Right cardiac atrium (tissue), 5 donors: Measurements from ENCODE around the gene C1orf232. TPM values are rescaled to one million over a fixed set of nuclear protein-coding genes. Genes with fewer than 3 reads are reported as not detected.

ENCODE experiments used
- ATAC-seq, 2 donors: fragments of 200-7000 bp; cut with Tn5 transposase; one replicate each; pipeline versions ENCODE4 v1.8.0 to v1.9.1; 2020; ENCODE audit warnings: moderate library complexity in 2 of 2, mild to moderate bottlenecking in 1 of 2
- DNase-seq, 3 donors: peaks; one replicate each; pipeline ENCODE4 v3.0.0-alpha.2; 2020
- H3K27ac ChIP-seq: one replicate; pipeline ENCODE4 v1.5.1; 2013; ENCODE audit warnings: mild to moderate bottlenecking, low read length, control low read depth, moderate library complexity
- H3K27me3 ChIP-seq: one replicate; pipeline ENCODE4 v1.6.1; 2013; ENCODE audit not compliant: control insufficient read depth, insufficient read depth
- H3K4me1 ChIP-seq: one replicate; pipeline ENCODE4 v1.6.1; 2013; ENCODE audit warnings: low read length; ENCODE audit not compliant: control insufficient read depth, insufficient read depth
- H3K4me3 ChIP-seq: one replicate; pipeline ENCODE4 v1.5.1; 2013; ENCODE audit warnings: low read length, control low read depth
- H3K9me3 ChIP-seq: one replicate; pipeline ENCODE4 v1.6.1; 2013; ENCODE audit warnings: low read length; ENCODE audit not compliant: control insufficient read depth
- WGBS: extraction: QIAGEN DNeasy Blood & Tissue Kit; methylation state at CpG from one replicate; pipeline ENCODE4 v1.1.7; 2013; 5-methylcytosine and 5-hydroxymethylcytosine counted together
- intact Hi-C, 4 donors: fragments of 100-400 bp; cut with DNase I; formaldehyde crosslinking; loops; one replicate each; pipeline versions ENCODE4 v1.11.0 to v1.14.0; 2022 to 2023
- polyA plus RNA-seq: library from polyadenylated mRNA; stranded (reverse); fragments of 200-250 nt; gene quantifications from one replicate; pipeline ENCODE4 v1.2.3, GENCODE V29; 2013
- total RNA-seq, 4 donors: library from RNA; stranded (reverse); fragmentation: NEBNext Ultra II Directional; extraction: Animal tissue kit (Norgen Biotek cat#: 25700); gene quantifications; one replicate each; pipeline ENCODE4 v1.2.1, GENCODE V29; 2021
- donor health status: healthy with polysubstance abuse.
- donor health status: DM: no; HTN: yes; CAD: no.
- donor health status: DM: no; HTN: no; CAD: no.
- donor health status: DM: no; HTN: yes; CAD: no; lungs with severe emphysema.
- donor health status: DM: yes; HTN: yes; CAD: no.

C1orf232 gene
- total and polyA plus RNA-seq, 5 donors, result not detected

GRCh38 chr1:26156285-26157038 is 12.3 kb downstream of the C1orf232 start:
- 17% methylated on average over 12 of the region's 12 CpGs for WGBS
- intact Hi-C loops, result loop anchor here in 2 of 4 donors (5.0 kb wide), 2 partner anchors 44 to 119 kb away; partner anchors contain the start of gene PDIK1L (in 1 of the 2)
- DNase-seq (peak; percentile 58 to 88 (median 88)), ATAC-seq (peak; percentile 12 to 38)
- no peaks in the 10 kb centered on the region for H3K27me3 ChIP-seq
- H3K4me1 ChIP-seq, result peaks cover 15% of the 10 kb centered on the region
- peak overlapping the region; percentile 46 for H3K4me3 ChIP-seq
- H3K27ac ChIP-seq, result peak overlapping the region; percentile 34
- no peaks in the 10 kb centered on the region for H3K9me3 ChIP-seq

GRCh38 chr1:26155370-26156284 is 13.1 kb downstream of the C1orf232 start:
- Histone ChIP-seq H3K27ac (peak overlapping the region; percentile 57), H3K27me3 (no peaks in the 10 kb centered on the region), H3K4me1 (peaks cover 15% of the 10 kb centered on the region), H3K4me3 (peak overlapping the region; percentile 46), H3K9me3 (no peaks in the 10 kb centered on the region)
- DNase-seq (peak in 1 of 3 donors; percentile 16), ATAC-seq (peak in 1 of 2 donors; percentile 42)
- intact Hi-C loops, result loop anchor here in 2 of 4 donors (5.0 kb wide), 2 partner anchors 43 to 118 kb away; partner anchors contain the start of gene PDIK1L (in 1 of the 2)
- 49% methylated on average over 21 of the region's 21 CpGs for WGBS

- H3K4me1 ChIP-seq, result peaks cover 15% of the 10 kb centered on the region
- 27% methylated on average over 9 of the region's 9 CpGs for WGBS
- ATAC-seq, result peak; percentile 50 to 74
- no peak overlapping the region for H3K4me3 ChIP-seq
- peak in 1 of 3 donors; percentile 72 for DNase-seq
- H3K27me3 ChIP-seq, result no peaks in the 10 kb centered on the region
- H3K27ac ChIP-seq, result peak overlapping the region; percentile 57
- intact Hi-C loops, result loop anchor here in 2 of 4 donors (5.0 kb wide), 2 partner anchors 42 to 117 kb away; partner anchors contain the start of gene PDIK1L (in 1 of the 2)
- no peaks in the 10 kb centered on the region for H3K9me3 ChIP-seq
These were observed 14.0 kb downstream of the C1orf232 start for GRCh38 chr1:26154750-26155149.

GRCh38 chr1:26153966-26154532 is 14.7 kb downstream of the C1orf232 start:
- no peak overlapping the region for H3K4me3 ChIP-seq
- peaks cover 12% of the 10 kb centered on the region for H3K4me1 ChIP-seq
- H3K27ac ChIP-seq, result no peak overlapping the region
- ATAC-seq (no peak), DNase-seq (no peak)
- intact Hi-C loops, result no loop called here
- 50% methylated on average over 5 of the region's 5 CpGs for WGBS
- H3K27me3 ChIP-seq, result no peaks in the 10 kb centered on the region
- no peaks in the 10 kb centered on the region for H3K9me3 ChIP-seq

GRCh38 chr1:26148887-26149286 is 19.9 kb downstream of the C1orf232 start:
- no peak for ATAC-seq
- intact Hi-C loops, result loop anchor here (5.0 to 10.0 kb wide), 5 partner anchors 42 to 117 kb away; no protein-coding TSS in a partner anchor
- H3K27ac ChIP-seq, result no peak overlapping the region
- no peak overlapping the region for H3K4me3 ChIP-seq
- H3K27me3 ChIP-seq, result no peaks in the 10 kb centered on the region
- H3K9me3 ChIP-seq, result no peaks in the 10 kb centered on the region
- H3K4me1 ChIP-seq, result no peaks in the 10 kb centered on the region
- no peak for DNase-seq

GRCh38 chr1:26145960-26146294 is 22.8 kb downstream of the C1orf232 start:
- no peak overlapping the region for H3K4me3 ChIP-seq
- ATAC-seq (no peak), DNase-seq (no peak)
- H3K9me3 ChIP-seq, result no peaks in the 10 kb centered on the region
- WGBS, result 50% methylated on average over 6 of the region's 6 CpGs
- no peaks in the 10 kb centered on the region for H3K4me1 ChIP-seq
- intact Hi-C loops, result loop anchor here (2.0 to 10.0 kb wide), 6 partner anchors 39 to 114 kb away; no protein-coding TSS in a partner anchor
- no peak overlapping the region for H3K27ac ChIP-seq
- H3K27me3 ChIP-seq, result no peaks in the 10 kb centered on the region

GRCh38 chr1:26145041-26145959 is 23.5 kb downstream of the C1orf232 start:
- 25% methylated on average over 19 of the region's 19 CpGs for WGBS

GRCh38 chr1:26142159-26142558 is 26.6 kb downstream of the C1orf232 start:
- WGBS, result 87% methylated on average over 8 of the region's 8 CpGs
- intact Hi-C loops, result loop anchor here in 1 of 4 donors (10.0 kb wide), 1 partner anchor 107 kb away; no protein-coding TSS in a partner anchor
- ATAC-seq, result no peak
- H3K27me3 ChIP-seq, result no peaks in the 10 kb centered on the region
- no peak overlapping the region for H3K4me3 ChIP-seq
- DNase-seq, result no peak
- H3K9me3 ChIP-seq, result no peaks in the 10 kb centered on the region
- no peaks in the 10 kb centered on the region for H3K4me1 ChIP-seq
- no peak overlapping the region for H3K27ac ChIP-seq

More at GRCh38 chr1:26145041-26145959, 23.5 kb downstream of the C1orf232 start:
- Histone ChIP-seq H3K27me3 (no peaks in the 10 kb centered on the region), H3K27ac (no peak overlapping the region), H3K9me3 (no peaks in the 10 kb centered on the region), H3K4me3 (no peak overlapping the region), H3K4me1 (no peaks in the 10 kb centered on the region)
- DNase-seq (peak; percentile 78 to 86 (median 82)), ATAC-seq (peak; percentile 88 to 92)
- intact Hi-C loops, result loop anchor here (2.0 to 10.0 kb wide), 6 partner anchors 38 to 113 kb away; no protein-coding TSS in a partner anchor

- H3K4me3 ChIP-seq, result no peak overlapping the region
- intact Hi-C loops, result no loop called here
- no peak overlapping the region for H3K27ac ChIP-seq
- DNase-seq (no peak), ATAC-seq (no peak)
- 60% methylated on average over 3 of the region's 3 CpGs for WGBS
- H3K4me1 ChIP-seq, result no peaks in the 10 kb centered on the region
- H3K9me3 ChIP-seq, result no peaks in the 10 kb centered on the region
- no peaks in the 10 kb centered on the region for H3K27me3 ChIP-seq
These were observed 29.7 kb downstream of the C1orf232 start for GRCh38 chr1:26138974-26139558.
